Endothelial cell of umbilical vein (primary cell): Measurements from ENCODE around the gene CLEC18B. TPM values are rescaled to one million over a fixed set of nuclear protein-coding genes. Genes with fewer than 3 reads are reported as not detected.

Experiments used
- BruUV-seq: library from RNA; stranded (reverse); fragments of 400-500 nt; replicated peaks from 2 replicates; lab custom pipeline; 2021; lab: Mats Ljungman, UMichigan
- CTCF ChIA-PET: fragments of 300-600, 350-600 bp; sonication (Branson Sonifier 250); formaldehyde crosslinking; loops from one replicate; lab custom pipeline; 2021; ENCODE audit warnings: antibody characterized with exemption, inconsistent platforms; lab: Charles Lee
- POLR2A ChIA-PET: fragments of 300-600, 350-600 bp; sonication (Branson Sonifier 250); formaldehyde crosslinking; loops from one replicate; lab custom pipeline; 2021; ENCODE audit warnings: antibody characterized with exemption, inconsistent platforms; lab: Charles Lee
- DNase-seq: peaks from one replicate; pipeline ENCODE4 v3.0.0-alpha.2; 2011; ENCODE audit warnings: low read depth, low spot score
- FAIRE-seq: peaks from 2 replicates; lab custom pipeline; 2011; peaks lifted over from hg19 to GRCh38; lab: Jason Lieb, UNC
- H2AFZ ChIP-seq: 2 replicates; pipeline ENCODE4 v1.6.0; 2012; ENCODE audit warnings: low read depth, low read length, control low read depth, inconsistent platforms
- H3K27ac ChIP-seq: 2 replicates; pipeline ENCODE4 v1.5.1; 2011; ENCODE audit warnings: low read depth, mild to moderate bottlenecking, control low read depth, low read length, moderate library complexity; ENCODE audit not compliant: insufficient read depth
- H3K27me3 ChIP-seq, 2 experiments: 2 replicates each; pipeline versions ENCODE4 v1.6.0 to v1.6.1; 2011; ENCODE audit warnings: low read length in 2 of 2, mixed read lengths in 1 of 2; ENCODE audit not compliant: control insufficient read depth in 2 of 2, insufficient read depth in 2 of 2
- H3K36me3 ChIP-seq, 2 experiments: 2 replicates in 1 of 2; 3 replicates in 1 of 2; pipeline ENCODE4 v1.5.1; 2011; ENCODE audit warnings: low read length in 2 of 2, mild to moderate bottlenecking in 1 of 2, moderate library complexity in 1 of 2; ENCODE audit not compliant: control insufficient read depth in 2 of 2, insufficient read depth in 2 of 2; ENCODE audit errors: extremely low read depth in 1 of 2
- H3K4me1 ChIP-seq: 3 replicates; pipeline ENCODE4 v1.5.1; 2011; ENCODE audit warnings: mild to moderate bottlenecking, low read length; ENCODE audit not compliant: control insufficient read depth, insufficient read depth; ENCODE audit errors: extremely low read depth
- H3K4me2 ChIP-seq: 2 replicates; pipeline ENCODE4 v1.6.1; 2011; ENCODE audit warnings: low read length, control low read depth, mixed read lengths; ENCODE audit not compliant: insufficient read depth
- H3K4me3 ChIP-seq, 3 experiments: fragments of 200-600 bp in 1 of 3; sonication (generic), shearing (Covaris generic) in 1 of 3; replicated peaks in 1 of 3; 2 replicates each; pipeline ENCODE4 v1.5.1; 2011 to 2016; ENCODE audit warnings: control low read depth in 3 of 3, low read length in 3 of 3, mild to moderate bottlenecking in 2 of 3, inconsistent platforms in 1 of 3, low read depth in 1 of 3, moderate library complexity in 1 of 3; ENCODE audit not compliant: insufficient read depth in 1 of 3
- H3K79me2 ChIP-seq: 2 replicates; pipeline ENCODE4 v1.6.0; 2012; ENCODE audit warnings: low read length, inconsistent platforms; ENCODE audit not compliant: control insufficient read depth, insufficient read depth
- H3K9ac ChIP-seq: replicated peaks from 2 replicates; pipeline ENCODE3; 2011; ENCODE audit warnings: low read length, control low read depth; ENCODE audit not compliant: insufficient read depth; ENCODE audit errors: extremely low read depth
- H3K9me1 ChIP-seq: replicated peaks from 3 replicates; pipeline ENCODE4 v1.6.0; 2011; ENCODE audit warnings: mild to moderate bottlenecking, low read length; ENCODE audit not compliant: control insufficient read depth, insufficient read depth; ENCODE audit errors: extremely low read depth
- H3K9me3 ChIP-seq: replicated peaks from 2 replicates; pipeline ENCODE4 v1.5.1; 2012; ENCODE audit warnings: low read length, inconsistent platforms; ENCODE audit not compliant: control insufficient read depth, insufficient read depth
- H4K20me1 ChIP-seq: replicated peaks from 2 replicates; pipeline ENCODE3; 2011; ENCODE audit warnings: mild to moderate bottlenecking, low read length; ENCODE audit not compliant: control insufficient read depth, insufficient read depth; ENCODE audit errors: extremely low read depth
- EZH2 ChIP-seq: IDR thresholded peaks from 2 replicates; pipeline ENCODE4 v1.6.1; 2012; ENCODE audit warnings: borderline replicate concordance, low read depth, mild to moderate bottlenecking, moderate library complexity, low read length, inconsistent platforms; ENCODE audit not compliant: severe bottlenecking
- FOS ChIP-seq: IDR thresholded peaks from 2 replicates; pipeline ENCODE4 v1.6.1; 2011; ENCODE audit warnings: mild to moderate bottlenecking, low read length, moderate library complexity, borderline replicate concordance; ENCODE audit not compliant: insufficient read depth
- GATA2 ChIP-seq: IDR thresholded peaks from 2 replicates; pipeline ENCODE4 v1.7.0; 2011; ENCODE audit warnings: low read depth, mild to moderate bottlenecking, moderate library complexity, mixed read lengths, low read length; ENCODE audit not compliant: insufficient read length, insufficient read depth
- JUN ChIP-seq: IDR thresholded peaks from 2 replicates; pipeline ENCODE4 v1.6.1; 2011; ENCODE audit warnings: borderline replicate concordance, low read depth; ENCODE audit not compliant: insufficient read length, insufficient read depth
- MYC ChIP-seq: IDR thresholded peaks from one replicate; pipeline ENCODE4 v1.6.1; 2011; ENCODE audit warnings: mild to moderate bottlenecking, low read depth, low read length
- POLR2A ChIP-seq: IDR thresholded peaks from 2 replicates; pipeline ENCODE4 v1.6.1; 2012; ENCODE audit warnings: low read depth, mild to moderate bottlenecking, control low read depth, low read length
- POLR2AphosphoS5 ChIP-seq: IDR thresholded peaks from 2 replicates; pipeline ENCODE4 v1.6.1; 2012; ENCODE audit warnings: low read depth, mild to moderate bottlenecking, control low read depth, low read length, moderate library complexity; ENCODE audit not compliant: insufficient read depth
- dilution Hi-C: fragments of 300-500 bp; cut with MboI; formaldehyde crosslinking; loops from one replicate; pipeline ENCODE4 v1.15.0; 2019; ENCODE audit warnings: low sequenced_read_pairs; ENCODE audit not compliant: extremely low pct_ligation_motif_present
- intact Hi-C: fragments of 100-400 bp; cut with micrococcal nuclease; formaldehyde crosslinking; loops from one replicate; pipeline ENCODE4 v1.10.0; 2022
- polyA plus RNA-seq, 4 experiments: library from polyadenylated mRNA; depleted of rRNA in 3 of 4; stranded (reverse) in 3 of 4; unstranded in 1 of 4; fragments of >200 nt; gene quantifications; 2 replicates each; pipeline versions ENCODE4 v1.2.1 to v1.2.3, GENCODE V29; 2011 to 2012; ENCODE audit warnings: missing spikeins in 1 of 4
- total RNA-seq: library from RNA; stranded (reverse); gene quantifications from 2 replicates; pipeline ENCODE4 v1.2.3, GENCODE V29; 2021
- TF ChIP-seq, protein P1 (sequence below): IDR thresholded peaks from 2 replicates; pipeline ENCODE4 v1.6.1; 2011; ENCODE audit not compliant: insufficient read depth, insufficient read length
- TF ChIP-seq, protein P2 (sequence below), 2 donors: IDR thresholded peaks; 1 replicate in 1 of 2; 2 replicates in 1 of 2; pipeline ENCODE4 v1.5.1; 2011; ENCODE audit warnings: low read length in 2 of 2, mild to moderate bottlenecking in 2 of 2, moderate library complexity in 2 of 2, control low read depth in 1 of 2, inconsistent platforms in 1 of 2, low read depth in 1 of 2; ENCODE audit not compliant: insufficient read depth in 1 of 2; ENCODE audit errors: extremely low read depth in 1 of 2

CLEC18B gene
- total and polyA plus RNA-seq, 2 donors (not counting 3 experiments of a cell fraction or from before 2014, with no cell fraction given), result 0.49 TPM; not detected in 1

DNA sequence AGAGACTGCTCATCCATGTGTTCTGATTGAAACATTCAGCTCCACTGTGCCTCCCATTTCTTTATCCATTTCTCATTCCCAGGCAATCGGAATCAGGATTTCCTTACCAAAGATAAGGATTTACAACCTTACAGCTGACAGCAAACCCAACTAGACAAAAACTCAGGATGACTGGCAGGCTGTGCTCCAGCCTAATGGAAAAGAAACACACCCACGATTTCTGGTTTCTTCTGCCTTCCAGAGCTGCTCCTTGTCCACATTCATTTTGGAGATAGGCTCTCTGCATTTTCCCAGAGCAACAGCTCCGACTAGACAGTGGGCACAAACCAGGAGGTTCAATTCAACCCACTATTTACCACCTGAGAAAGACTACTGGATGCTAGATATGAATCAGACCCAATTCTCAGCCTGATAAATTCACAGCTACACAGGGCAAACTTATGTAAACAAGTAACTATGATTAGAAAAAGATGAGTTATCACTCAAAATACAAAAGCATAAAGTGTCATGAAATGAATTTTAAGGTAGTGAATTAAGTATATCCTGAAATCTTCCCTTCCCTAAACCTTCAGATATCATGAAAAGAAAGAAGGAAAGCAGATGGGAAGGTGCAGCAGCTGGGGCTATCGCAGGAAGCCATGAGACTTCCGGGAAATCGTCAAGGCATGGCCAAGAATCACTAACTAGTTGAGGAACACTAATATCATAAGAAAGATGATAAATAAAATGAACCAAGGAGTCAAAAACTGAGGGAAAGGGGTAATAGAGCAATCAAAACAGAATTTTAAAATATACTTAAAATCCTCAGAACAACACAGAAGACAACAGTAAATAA, 44.8 kb upstream of the CLEC18B start:
- Histone ChIP-seq H3K27ac (no peak overlapping the region), H3K4me1 (peaks cover 6% of the 10 kb centered on the region), H3K4me3 (no peak overlapping the region), H3K36me3 (peaks cover 28 to 34% of the 10 kb centered on the region in 2 experiments), H2AFZ (no peak overlapping the region), H3K4me2 (no peak overlapping the region), H3K9ac (no peak overlapping the region), H3K79me2 (no peaks in the 10 kb centered on the region), H3K9me3 (no peaks in the 10 kb centered on the region), H4K20me1 (no peaks in the 10 kb centered on the region), H3K9me1 (no peaks in the 10 kb centered on the region), H3K27me3 (no peaks in the 10 kb centered on the region)
- intact Hi-C loops (no loop called here), dilution Hi-C loops (no loop called here)
- DNase-seq (peak; percentile 31), FAIRE-seq (peak; percentile 52)
- POLR2A ChIA-PET, result interaction anchor here (0.6 kb wide), 1 partner anchor 425 kb away, joined by 4 read pairs; no protein-coding TSS in a partner anchor
- TF ChIP-seq, protein P1, sequence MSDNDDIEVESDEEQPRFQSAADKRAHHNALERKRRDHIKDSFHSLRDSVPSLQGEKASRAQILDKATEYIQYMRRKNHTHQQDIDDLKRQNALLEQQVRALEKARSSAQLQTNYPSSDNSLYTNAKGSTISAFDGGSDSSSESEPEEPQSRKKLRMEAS, result no peak
- TF ChIP-seq MYC (no peak), POLR2AphosphoS5 (no peak), FOS (no peak), JUN (no peak), GATA2 (no peak), EZH2 (no peak), POLR2A (no peak)
- TF ChIP-seq, protein P2, sequence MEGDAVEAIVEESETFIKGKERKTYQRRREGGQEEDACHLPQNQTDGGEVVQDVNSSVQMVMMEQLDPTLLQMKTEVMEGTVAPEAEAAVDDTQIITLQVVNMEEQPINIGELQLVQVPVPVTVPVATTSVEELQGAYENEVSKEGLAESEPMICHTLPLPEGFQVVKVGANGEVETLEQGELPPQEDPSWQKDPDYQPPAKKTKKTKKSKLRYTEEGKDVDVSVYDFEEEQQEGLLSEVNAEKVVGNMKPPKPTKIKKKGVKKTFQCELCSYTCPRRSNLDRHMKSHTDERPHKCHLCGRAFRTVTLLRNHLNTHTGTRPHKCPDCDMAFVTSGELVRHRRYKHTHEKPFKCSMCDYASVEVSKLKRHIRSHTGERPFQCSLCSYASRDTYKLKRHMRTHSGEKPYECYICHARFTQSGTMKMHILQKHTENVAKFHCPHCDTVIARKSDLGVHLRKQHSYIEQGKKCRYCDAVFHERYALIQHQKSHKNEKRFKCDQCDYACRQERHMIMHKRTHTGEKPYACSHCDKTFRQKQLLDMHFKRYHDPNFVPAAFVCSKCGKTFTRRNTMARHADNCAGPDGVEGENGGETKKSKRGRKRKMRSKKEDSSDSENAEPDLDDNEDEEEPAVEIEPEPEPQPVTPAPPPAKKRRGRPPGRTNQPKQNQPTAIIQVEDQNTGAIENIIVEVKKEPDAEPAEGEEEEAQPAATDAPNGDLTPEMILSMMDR (IDR thresholded peaks at IDR 0.05; ENCODE audit: extremely low read depth in 1 of 2, insufficient read depth in 1 of 2, low read depth in 1 of 2, low read length in 2 of 2), result no peak
- no TSS peak for BruUV-seq
- CTCF ChIA-PET, result interaction anchor here (1.2 to 1.6 kb wide), 3 partner anchors 11 to 156 kb away, joined by 3 to 7 read pairs (median 4); no protein-coding TSS in a partner anchor
